ENCODE measurements around the gene EIF2B1.
"Not testable (repeated sequence)": the region's sequence is repeated elsewhere in the genome, so short reads cannot be mapped to it uniquely, and the experiment has no call there.

Gene EIF2B1

DNA sequence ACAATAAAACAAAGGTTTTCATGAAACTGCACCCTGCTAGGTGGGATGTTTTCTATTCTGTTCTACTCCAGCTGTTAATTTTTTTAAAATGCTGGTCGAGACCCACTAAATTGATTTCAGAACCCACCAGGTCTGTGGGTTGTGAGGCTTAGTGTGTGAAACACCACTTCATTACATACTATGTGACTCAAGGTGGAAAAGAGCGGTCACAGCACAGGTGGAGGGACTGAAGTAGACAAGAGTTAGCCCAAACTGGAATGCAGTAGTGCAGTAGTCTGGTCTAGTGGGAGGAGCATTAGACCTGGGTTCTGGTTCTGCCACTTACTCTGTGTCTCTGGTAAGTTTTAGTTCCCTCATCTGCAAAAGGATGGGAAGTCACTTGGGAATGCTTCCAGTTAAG lies 19.4 kb downstream of the EIF2B1 start:
- H3K4me3 ChIP-seq (ENCODE audit: low read depth, low read length): no peak overlapping the region
- DNase-seq (ENCODE audit: low read depth): no peak
- TF ChIP-seq, protein P1, sequence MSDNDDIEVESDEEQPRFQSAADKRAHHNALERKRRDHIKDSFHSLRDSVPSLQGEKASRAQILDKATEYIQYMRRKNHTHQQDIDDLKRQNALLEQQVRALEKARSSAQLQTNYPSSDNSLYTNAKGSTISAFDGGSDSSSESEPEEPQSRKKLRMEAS (IDR thresholded peaks at IDR 0.05; ENCODE audit: low read depth, low read length): no peak

DNA sequence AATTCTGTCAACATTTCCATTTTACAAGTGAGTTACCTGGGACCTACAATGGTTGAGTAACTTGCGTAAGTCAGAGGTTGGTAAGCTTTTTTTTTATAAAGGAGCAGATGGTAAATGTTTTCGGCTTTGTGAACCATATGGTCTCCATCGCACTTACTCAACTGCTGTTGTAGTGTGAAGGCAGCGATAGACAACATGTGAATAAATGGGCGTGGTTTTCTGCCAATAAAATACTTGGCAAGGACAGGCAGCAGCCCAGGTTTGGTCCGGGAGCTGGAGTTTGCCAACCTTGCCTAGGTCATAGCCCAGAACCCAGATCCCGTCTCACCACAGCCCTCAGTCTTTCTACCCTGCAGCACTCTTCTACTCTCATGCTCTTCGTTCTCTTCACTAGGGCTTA lies 25.3 kb downstream of the EIF2B1 start:
- TF ChIP-seq POLR2A (IDR thresholded peaks at IDR 0.05; ENCODE audit: extremely low read depth, insufficient read length): no peak
- TF ChIP-seq, protein P1 (IDR thresholded peaks at IDR 0.05; ENCODE audit: low read depth, low read length): no peak
- TF ChIP-seq MYC (IDR thresholded peaks at IDR 0.05; ENCODE audit: low read depth, low read length): no peak
- TF ChIP-seq, protein P2, sequence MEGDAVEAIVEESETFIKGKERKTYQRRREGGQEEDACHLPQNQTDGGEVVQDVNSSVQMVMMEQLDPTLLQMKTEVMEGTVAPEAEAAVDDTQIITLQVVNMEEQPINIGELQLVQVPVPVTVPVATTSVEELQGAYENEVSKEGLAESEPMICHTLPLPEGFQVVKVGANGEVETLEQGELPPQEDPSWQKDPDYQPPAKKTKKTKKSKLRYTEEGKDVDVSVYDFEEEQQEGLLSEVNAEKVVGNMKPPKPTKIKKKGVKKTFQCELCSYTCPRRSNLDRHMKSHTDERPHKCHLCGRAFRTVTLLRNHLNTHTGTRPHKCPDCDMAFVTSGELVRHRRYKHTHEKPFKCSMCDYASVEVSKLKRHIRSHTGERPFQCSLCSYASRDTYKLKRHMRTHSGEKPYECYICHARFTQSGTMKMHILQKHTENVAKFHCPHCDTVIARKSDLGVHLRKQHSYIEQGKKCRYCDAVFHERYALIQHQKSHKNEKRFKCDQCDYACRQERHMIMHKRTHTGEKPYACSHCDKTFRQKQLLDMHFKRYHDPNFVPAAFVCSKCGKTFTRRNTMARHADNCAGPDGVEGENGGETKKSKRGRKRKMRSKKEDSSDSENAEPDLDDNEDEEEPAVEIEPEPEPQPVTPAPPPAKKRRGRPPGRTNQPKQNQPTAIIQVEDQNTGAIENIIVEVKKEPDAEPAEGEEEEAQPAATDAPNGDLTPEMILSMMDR (IDR thresholded peaks at IDR 0.05; ENCODE audit: low read depth, low read length): no peak
- DNase-seq (ENCODE audit: low read depth): no peak
- no peak overlapping the region for H3K4me3 ChIP-seq (ENCODE audit: low read depth, low read length)

DNA sequence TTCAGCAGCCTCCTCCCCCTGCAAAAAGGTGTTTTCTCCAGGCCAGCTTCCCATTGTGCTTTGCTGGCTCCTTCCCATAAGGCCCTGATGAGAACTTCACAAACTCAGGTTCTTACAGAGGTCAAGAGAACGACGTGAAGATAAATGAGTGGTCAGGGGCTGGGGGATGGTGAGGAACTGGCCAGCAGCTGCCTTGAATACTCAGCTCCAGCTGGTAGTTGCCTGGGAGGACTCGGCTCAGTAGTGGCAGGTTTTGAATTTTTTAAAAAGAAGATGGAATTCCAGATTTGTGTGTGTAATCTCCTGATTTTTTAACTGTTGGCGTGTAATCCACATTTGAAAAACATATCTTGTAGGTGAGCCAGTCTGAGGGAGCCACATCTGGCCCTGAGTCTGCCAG lies 25.7 kb downstream of the EIF2B1 start:
- no peak overlapping the region for H3K4me3 ChIP-seq (ENCODE audit: low read depth, low read length)
- TF ChIP-seq, protein P2 (IDR thresholded peaks at IDR 0.05; ENCODE audit: low read depth, low read length): no peak
- TF ChIP-seq POLR2A (IDR thresholded peaks at IDR 0.05; ENCODE audit: extremely low read depth, insufficient read length): no peak
- TF ChIP-seq MYC (IDR thresholded peaks at IDR 0.05; ENCODE audit: low read depth, low read length): no peak
- TF ChIP-seq, protein P1 (IDR thresholded peaks at IDR 0.05; ENCODE audit: low read depth, low read length): no peak
- no peak for DNase-seq (ENCODE audit: low read depth)

DNA sequence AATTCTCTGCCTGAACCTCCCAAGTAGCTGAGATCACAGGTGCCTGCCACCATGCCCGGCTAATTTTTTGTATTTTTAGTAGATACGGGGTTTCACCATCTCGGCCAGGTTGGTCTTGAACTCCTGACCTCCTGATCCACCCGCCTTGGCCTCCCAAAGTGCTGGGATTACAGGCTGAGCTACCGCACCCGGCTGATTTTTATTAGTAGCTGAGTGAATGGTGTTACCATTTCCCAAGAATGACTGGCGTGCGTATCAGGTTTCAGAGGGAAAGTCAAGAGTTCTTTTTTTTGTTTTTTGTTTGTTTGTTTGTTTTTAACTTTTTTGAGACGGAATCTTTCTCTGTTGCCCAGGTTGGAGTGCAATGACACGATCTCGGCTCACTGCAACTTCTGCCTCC lies 30.0 kb downstream of the EIF2B1 start:
- peak overlapping the region; percentile 93 for H3K4me3 ChIP-seq (ENCODE audit: low read depth, low read length)
- DNase-seq (ENCODE audit: low read depth): not testable (repeated sequence)

DNA sequence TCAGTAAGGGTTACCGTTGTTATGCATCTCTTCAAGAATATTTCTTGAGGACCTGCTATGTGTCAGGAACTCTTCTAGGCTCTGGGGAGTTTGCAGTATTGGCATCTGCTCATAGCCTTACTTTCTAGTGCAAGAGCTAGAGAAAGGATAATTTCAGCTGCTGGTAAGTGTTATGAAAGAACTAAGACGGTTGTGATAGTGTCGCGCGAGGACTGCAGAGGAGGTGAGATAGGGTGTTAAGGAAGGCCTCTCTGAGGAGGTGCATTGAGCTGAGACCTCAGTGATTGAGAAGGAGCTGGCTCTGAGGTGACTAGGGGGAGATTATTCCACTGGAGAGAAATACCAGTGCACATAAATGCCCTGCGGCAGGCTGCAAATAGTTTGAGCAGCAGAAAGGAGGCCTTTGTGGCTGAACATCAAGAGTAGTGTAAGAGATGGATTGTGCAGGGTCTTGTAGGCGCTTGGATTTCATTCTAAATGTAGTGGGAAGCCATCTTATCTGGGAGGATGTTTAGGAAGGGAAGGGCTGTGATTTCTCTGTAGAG lies 30.8 kb downstream of the EIF2B1 start:
- TF ChIP-seq, protein P1 (IDR thresholded peaks at IDR 0.05; ENCODE audit: low read depth, low read length): no peak
- TF ChIP-seq MYC (IDR thresholded peaks at IDR 0.05; ENCODE audit: low read depth, low read length): no peak
- TF ChIP-seq POLR2A (IDR thresholded peaks at IDR 0.05; ENCODE audit: extremely low read depth, insufficient read length): no peak
- TF ChIP-seq, protein P2 (IDR thresholded peaks at IDR 0.05; ENCODE audit: low read depth, low read length): no peak
- H3K4me3 ChIP-seq (ENCODE audit: low read depth, low read length): peak overlapping the region; percentile 93
- DNase-seq (ENCODE audit: low read depth): peak; percentile 67

DNA sequence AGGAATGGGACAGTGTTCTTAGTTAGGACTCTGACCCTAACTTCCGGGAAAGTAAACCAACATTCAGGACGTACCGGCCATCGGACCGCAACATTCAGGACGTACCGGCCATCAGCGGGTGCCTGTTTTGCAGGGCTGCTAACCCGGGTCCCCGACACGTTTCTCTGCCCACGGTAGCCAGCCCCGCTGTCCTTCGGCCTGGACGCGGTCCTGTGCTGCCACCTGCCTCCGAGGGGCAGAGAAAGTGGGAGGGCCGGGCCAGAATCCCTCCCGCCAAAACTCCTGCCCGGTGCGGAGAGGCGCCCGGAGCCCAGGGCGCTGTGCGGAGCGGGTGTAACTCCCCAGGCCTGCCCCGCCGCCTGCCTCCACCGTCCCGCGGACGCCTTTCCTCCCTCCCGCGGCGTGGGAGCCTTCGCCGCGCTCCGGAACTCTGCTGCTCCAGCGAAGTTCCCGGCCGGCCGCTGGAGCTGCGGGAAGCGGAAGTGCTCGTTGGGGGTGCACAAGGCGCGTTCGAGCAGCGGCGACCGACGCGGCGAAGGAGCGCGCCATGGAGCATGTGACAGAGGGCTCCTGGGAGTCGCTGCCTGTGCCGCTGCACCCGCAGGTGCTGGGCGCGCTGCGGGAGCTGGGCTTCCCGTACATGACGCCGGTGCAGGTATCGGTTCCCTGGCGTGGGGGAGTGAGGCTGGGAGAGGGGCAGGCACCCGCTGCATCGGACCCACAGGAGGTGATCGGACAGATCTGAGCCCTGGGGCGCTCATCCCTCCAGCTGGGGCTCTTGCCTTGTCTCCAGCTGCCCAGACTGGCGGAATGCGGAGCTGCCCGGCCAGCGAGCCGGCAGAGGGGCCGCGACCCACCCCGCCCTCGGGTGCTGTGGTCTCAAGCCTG lies 31.6 kb downstream of the EIF2B1 start, which contains the start of gene DDX55:
Gene DDX55, plus strand, starts transcription at position 498 of the 888 bp plus-strand sequence. Its CDS starts 50 bp downstream, at position 548.
- H3K4me3 ChIP-seq (ENCODE audit: low read depth, low read length): peak within 1 kb of the TSS; percentile 93
- TF ChIP-seq, protein P1 (IDR thresholded peaks at IDR 0.05; ENCODE audit: low read depth, low read length): peak; percentile 94
- TF ChIP-seq, protein P2 (IDR thresholded peaks at IDR 0.05; ENCODE audit: low read depth, low read length): peak; percentile 9
- peak; percentile 100 for TF ChIP-seq MYC (IDR thresholded peaks at IDR 0.05; ENCODE audit: low read depth, low read length)
- TF ChIP-seq POLR2A (IDR thresholded peaks at IDR 0.05; ENCODE audit: extremely low read depth, insufficient read length): peak; percentile 95
- peak; percentile 95 for DNase-seq (ENCODE audit: low read depth)

Data from NB4 (cell line).